ENCODE measurements around the gene PRKAR2B.
A peak's percentile ranks its signal among the peaks of the same experiment; 100 is the strongest.
"Not testable (repeated sequence)": the region's sequence is repeated elsewhere in the genome, so short reads cannot be mapped to it uniquely, and the experiment has no call there.

The PRKAR2B gene

GRCh38 chr7:107027208-107027607 is 17.3 kb upstream of the PRKAR2B start:
- no peak for DNase-seq (ENCODE audit: low spot score)

- no peak for DNase-seq (ENCODE audit: low spot score)
These were observed 15.3 kb upstream of the PRKAR2B start for GRCh38 chr7:107029061-107029763.

- DNase-seq (ENCODE audit: low spot score) = no peak
These were observed 14.7 kb upstream of the PRKAR2B start for GRCh38 chr7:107029764-107030286.

GRCh38 chr7:107032050-107032449 is 12.5 kb upstream of the PRKAR2B start:
- no peak for DNase-seq (ENCODE audit: low spot score)

- no peak for DNase-seq (ENCODE audit: low spot score)
These were observed 11.6 kb upstream of the PRKAR2B start for GRCh38 chr7:107032720-107033438.

- DNase-seq (ENCODE audit: low spot score) = no peak
These were observed 10.0 kb upstream of the PRKAR2B start for GRCh38 chr7:107034553-107034952.

- peak; percentile 47 for DNase-seq (ENCODE audit: low spot score)
These were observed 9.1 kb upstream of the PRKAR2B start for GRCh38 chr7:107035446-107035845.

- DNase-seq (ENCODE audit: low spot score) = no peak
These were observed 8.0 kb upstream of the PRKAR2B start for GRCh38 chr7:107036535-107036934.

GRCh38 chr7:107037717-107038603 is 6.5 kb upstream of the PRKAR2B start:
- no peak for DNase-seq (ENCODE audit: low spot score)

- no peak for DNase-seq (ENCODE audit: low spot score)
These were observed 5.2 kb upstream of the PRKAR2B start for GRCh38 chr7:107039199-107039900.

- no peak for DNase-seq (ENCODE audit: low spot score)
These were observed 3.4 kb upstream of the PRKAR2B start for GRCh38 chr7:107041097-107041496.

GRCh38 chr7:107041764-107042163 is 2.7 kb upstream of the PRKAR2B start:
- DNase-seq (ENCODE audit: low spot score) = not testable (repeated sequence)

- DNase-seq (ENCODE audit: low spot score) = not testable (repeated sequence)
These were observed 2.1 kb upstream of the PRKAR2B start for GRCh38 chr7:107042326-107042910.

GRCh38 chr7:107043491-107043890 is 1.0 kb upstream of the PRKAR2B start:
- DNase-seq (ENCODE audit: low spot score) = no peak

- DNase-seq (ENCODE audit: low spot score) = peak; percentile 36
These were observed 571 bp upstream of the PRKAR2B start for GRCh38 chr7:107043921-107044346.

- peak; percentile 35 for DNase-seq (ENCODE audit: low spot score)
These were observed 873 bp downstream of the PRKAR2B start for GRCh38 chr7:107045195-107045960.

- peak; percentile 68 for DNase-seq (ENCODE audit: low spot score)
These were observed 1.5 kb downstream of the PRKAR2B start for GRCh38 chr7:107045980-107046379.

- DNase-seq (ENCODE audit: low spot score) = no peak
These were observed 2.2 kb downstream of the PRKAR2B start for GRCh38 chr7:107046491-107047259.

GRCh38 chr7:107047902-107048782 is 3.6 kb downstream of the PRKAR2B start:
- no peak for DNase-seq (ENCODE audit: low spot score)

Measured in SW480 (cell line).